ENCODE data around the gene SUPT7L.
"Not testable (repeated sequence)": the region's sequence is repeated elsewhere in the genome, so short reads cannot be mapped to it uniquely, and the experiment has no call there.

The SUPT7L gene

DNA sequence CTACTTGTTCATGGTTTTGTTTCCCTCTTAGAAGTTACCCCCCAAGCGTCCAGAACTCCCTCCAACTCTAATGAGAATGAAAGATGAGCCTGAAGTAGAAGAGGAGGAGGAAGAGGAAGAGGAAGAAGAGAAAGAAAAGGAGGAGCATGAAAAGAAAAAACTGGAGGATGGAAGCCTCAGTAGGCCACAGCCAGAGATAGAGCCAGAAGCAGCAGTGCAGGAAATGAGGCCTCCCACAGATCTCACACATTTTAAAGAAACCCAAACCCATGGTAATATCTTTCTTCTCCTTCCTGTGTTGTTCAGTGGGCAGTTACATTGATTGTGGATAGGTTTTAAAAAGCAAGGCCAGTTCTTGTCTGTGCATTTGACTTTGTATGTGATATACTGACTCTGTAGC is 21.6 kb upstream of the SUPT7L start:
- DNase-seq: not testable (repeated sequence)

- DNase-seq: peak; percentile 97
Observed at GRCh38 chr2:27683390-27684071, 20.1 kb upstream of the SUPT7L start.

- DNase-seq: not testable (repeated sequence)
Observed at GRCh38 chr2:27682334-27682771, 18.9 kb upstream of the SUPT7L start.

GRCh38 chr2:27681841-27682240 is 18.4 kb upstream of the SUPT7L start:
- DNase-seq: no peak

DNA sequence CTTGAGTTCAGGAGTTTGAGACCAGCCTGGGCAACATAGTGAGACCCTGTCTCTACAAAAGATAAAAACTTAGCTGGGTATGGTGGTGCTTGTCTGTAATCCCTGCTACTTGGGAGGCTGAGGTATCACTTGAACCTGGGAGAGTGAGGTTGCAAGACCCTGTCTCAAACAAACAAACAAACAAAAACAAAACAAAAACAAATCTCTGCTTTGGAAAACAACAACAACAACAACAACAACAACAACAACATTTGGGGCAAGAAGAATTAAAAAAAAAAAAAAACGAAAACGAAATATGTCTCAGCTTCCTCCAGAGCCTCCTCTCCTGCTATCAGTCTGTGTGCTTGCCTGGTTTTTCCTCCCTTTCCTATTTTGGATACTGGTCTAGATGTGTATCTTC is 17.2 kb upstream of the SUPT7L start:
- no peak for DNase-seq

DNA sequence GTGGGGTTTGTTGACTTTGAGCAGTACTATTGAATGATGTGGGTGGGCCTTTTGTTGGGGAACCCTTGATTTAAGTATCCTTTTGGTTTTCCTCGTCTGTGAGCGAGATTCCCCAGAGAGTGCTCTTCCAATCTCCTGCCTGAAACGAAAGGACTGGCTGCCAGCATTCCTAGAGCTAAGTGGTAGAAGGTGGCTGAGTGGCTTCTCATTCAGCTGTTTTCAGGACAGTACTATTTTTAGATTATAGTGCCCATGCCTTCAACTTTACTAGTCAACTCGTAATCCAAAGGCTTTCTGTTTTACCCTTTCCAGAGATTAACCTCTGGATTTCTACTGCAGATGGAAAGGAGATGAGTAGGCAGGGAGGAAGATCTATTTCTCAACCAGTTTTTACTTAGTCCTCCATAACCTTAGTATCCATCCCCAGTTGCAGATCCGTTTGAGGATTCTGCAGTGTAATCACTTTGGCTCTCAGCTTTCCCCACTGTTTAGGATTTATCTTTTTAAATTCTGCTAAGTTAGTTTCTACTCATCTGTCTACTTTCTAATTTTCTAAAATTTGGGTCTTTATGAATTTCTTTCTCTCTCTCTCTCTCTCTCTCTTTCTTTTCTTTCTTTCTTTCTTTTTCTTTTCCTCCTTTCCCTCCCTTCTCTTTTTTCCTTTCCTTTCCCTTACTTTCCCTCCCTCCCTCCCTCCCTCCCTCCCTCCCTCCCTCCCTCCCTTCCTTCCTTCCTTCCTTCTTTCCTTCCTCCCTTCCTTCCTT is 9.5 kb upstream of the SUPT7L start:
- no peak for DNase-seq

DNA sequence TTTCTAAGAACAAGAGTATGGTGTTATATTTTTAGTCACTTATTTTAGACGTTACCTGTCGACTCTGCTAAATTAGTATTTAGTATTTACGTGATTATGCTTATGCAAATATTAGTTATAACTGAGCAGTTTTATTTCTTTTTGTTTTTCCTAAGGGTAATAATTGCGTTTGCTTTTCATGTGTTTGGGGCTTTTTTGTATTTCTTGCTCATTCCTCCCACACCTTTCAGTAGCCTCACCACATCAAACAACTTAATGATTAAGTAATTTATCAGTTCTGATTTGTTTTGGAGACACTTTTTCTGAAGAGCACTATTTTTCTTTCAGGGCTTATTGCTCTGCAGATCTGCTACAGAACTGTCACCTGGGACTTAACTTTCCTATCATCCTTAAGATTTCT is 7.8 kb upstream of the SUPT7L start:
- DNase-seq: no peak

DNA sequence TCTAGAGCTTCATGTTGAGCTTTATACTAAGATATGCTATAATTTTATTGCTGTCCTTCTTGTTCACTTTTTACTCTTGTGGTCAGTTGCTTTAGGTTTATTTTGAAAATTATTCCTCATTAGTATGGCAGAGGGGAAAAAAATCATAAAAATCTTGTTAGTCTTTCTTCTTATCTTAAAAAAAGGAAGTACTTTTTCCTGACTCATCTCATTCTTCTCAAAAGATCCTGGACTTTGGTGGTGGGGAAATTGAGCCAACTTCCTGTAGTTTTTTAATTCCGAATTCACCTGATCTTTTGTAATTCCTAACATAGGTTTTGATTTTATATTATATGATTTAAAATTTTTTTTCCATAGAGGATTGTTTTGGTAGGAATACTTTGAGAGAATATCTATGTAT is 4.0 kb upstream of the SUPT7L start:
- DNase-seq: no peak

GRCh38 chr2:27664622-27665363 is 1.4 kb upstream of the SUPT7L start:
- DNase-seq: no peak

DNA sequence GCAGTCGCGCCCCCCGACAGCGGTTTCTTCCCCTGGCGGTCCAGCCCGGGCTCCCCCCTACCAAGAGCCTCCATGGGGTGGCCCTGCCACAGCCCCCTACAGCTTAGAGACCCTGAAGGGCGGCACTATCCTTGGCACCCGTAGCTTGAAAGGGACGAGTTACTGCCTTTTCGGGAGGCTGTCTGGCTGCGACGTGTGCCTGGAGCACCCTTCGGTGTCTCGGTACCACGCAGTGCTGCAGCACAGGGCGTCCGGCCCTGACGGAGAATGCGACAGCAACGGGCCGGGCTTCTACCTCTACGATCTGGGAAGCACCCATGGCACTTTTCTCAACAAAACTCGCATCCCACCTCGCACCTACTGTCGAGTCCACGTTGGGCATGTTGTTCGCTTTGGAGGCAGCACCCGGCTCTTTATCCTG is 750 bp upstream of the SUPT7L start:
- peak; percentile 48 for DNase-seq

DNA sequence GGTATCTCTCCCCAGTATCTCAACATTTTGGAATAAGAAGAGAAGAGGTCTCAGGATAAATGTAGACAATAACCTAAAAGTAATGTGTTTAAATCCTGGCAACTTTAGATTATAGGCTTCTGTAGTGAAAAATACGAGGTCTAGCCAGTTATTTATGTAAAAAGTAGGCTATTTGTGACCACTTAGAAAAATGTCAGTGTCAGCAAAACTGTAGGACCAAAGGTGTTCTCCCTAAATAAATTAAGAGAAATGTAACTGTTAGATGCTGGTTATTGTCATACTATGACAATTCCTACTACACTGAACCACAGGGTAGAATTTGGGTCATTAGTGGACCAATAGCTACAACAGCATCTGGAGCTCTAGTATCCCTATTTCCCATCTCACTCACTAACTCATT is 2.0 kb downstream of the SUPT7L start:
- DNase-seq: no peak

GRCh38 chr2:27655155-27655951 is 8.1 kb downstream of the SUPT7L start:
- DNase-seq: peak; percentile 87

DNA sequence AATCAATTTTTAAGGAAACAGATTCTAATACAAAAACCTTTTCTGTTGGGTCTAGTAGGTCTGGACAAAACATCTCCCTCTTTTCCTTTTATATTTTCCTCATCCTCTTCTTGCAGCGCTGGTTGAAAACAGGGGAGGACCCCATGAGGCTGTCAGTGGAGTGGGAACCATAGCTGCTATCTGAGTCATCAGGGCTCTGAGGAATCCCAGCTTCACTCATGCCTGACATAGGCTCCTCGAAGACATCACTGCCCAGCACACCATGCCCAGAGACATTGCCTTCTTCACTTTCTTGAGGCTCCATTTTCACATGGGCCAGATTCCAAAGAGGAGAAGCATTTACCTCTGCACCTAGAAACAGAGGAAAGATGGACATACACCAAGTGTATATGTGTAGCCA is 10.0 kb downstream of the SUPT7L start:
- DNase-seq: no peak

- no peak for DNase-seq
Observed at GRCh38 chr2:27652790-27653189, 10.6 kb downstream of the SUPT7L start.

DNA sequence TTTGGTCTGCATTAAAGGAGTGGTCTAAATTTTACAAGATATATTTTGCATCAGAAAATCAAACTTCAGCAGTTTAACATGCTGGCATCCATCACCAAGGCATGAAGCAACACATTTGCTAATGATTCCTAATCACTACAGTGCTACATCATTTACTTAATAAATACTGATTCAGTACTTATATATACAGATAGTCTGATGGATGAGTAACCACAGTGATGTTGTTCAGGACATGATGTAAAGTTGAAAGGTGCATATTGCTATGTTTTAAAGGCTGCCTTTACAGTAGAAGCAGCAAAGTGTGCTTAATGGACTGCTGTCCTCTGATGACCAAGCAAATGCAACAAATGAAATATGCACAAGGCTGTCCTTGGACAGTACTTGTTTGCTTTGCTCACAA is 11.1 kb downstream of the SUPT7L start:
- no peak for DNase-seq

GRCh38 chr2:27651056-27651455 is 12.4 kb downstream of the SUPT7L start:
- DNase-seq: peak; percentile 78

DNA sequence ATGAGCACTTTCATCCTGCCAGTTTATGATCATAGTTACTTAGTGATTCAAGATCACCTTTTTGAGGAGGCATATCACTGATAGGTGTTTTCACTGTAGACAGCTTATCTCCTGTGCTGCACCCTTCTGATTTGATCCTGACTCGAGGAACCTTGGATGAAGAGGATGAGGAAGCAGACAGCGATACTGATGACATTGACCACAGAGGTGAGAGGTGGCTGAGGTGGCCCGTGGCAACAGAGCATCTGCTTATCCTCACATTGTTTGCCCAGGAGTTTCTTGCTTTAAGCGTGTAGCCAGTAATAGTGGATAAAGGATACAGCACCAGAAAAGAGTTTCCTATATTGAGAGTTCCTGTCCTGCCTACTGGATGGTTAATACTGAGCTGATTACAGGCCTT is 15.7 kb downstream of the SUPT7L start:
- DNase-seq: no peak

DNA sequence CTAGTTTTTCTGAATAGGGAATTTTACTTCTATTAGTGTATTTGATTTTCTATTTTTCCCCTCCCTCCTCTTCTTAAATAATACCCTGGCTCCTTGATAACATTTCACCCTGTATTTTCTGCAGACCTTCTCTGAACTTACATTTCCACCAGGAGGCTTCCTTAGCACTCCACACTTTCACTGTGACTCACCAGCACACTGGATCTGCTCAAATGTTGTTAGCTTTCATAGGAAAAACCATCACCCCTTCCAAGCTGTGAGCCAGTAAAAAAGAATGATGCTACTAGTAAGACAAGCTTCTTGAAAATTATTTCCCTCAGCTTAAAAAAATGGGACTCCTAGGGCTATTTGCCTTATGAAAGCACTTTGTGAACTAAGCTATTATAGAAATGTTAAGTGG is 16.1 kb downstream of the SUPT7L start:
- no peak for DNase-seq

DNA sequence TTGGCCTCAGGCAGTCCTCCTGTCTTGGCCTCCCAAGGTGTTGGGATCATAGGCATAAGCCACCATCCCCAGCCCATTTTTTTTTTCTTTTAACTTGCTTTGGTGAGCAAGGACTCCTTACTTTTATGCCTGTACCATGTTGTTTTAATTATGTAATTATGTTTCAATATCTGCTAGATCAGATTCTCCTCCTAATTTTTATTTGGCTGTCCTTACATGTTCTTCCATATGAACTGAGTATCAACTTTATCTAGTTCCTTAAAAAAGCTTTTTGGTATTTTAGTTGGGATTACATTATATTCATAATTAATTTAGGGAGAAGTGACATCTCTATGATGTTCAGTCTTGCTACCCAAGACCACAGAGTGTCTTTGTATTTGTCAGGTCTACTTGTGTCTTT is 18.2 kb downstream of the SUPT7L start:
- no peak for DNase-seq

GRCh38 chr2:27640722-27641245 is 22.6 kb downstream of the SUPT7L start:
- DNase-seq: no peak

GRCh38 chr2:27638709-27639108 is 24.7 kb downstream of the SUPT7L start:
- no peak for DNase-seq

- no peak for DNase-seq
Observed at GRCh38 chr2:27638037-27638637, 25.3 kb downstream of the SUPT7L start.
